Measurements from ENCODE around the gene SDK2. TPM values are rescaled to one million over a fixed set of nuclear protein-coding genes. Genes with fewer than 3 reads are reported as not detected.

The SDK2 gene
- total RNA-seq, 1 donor: under 0.01 TPM

- TF ChIP-seq CTCF (IDR thresholded peaks at IDR 0.05; ENCODE audit: insufficient read depth, low read depth, low read length): no peak
- DNase-seq (ENCODE audit: low read depth): peak; percentile 70
- H3K4me3 ChIP-seq (ENCODE audit: low read depth, low read length): no peak overlapping the region
Measured at GRCh38 chr17:73323409-73324159, 320.7 kb downstream of the SDK2 start.

- no peak for DNase-seq (ENCODE audit: low read depth)
- no peak for TF ChIP-seq CTCF (IDR thresholded peaks at IDR 0.05; ENCODE audit: insufficient read depth, low read depth, low read length)
- no peak overlapping the region for H3K4me3 ChIP-seq (ENCODE audit: low read depth, low read length)
Measured at GRCh38 chr17:73320601-73321264, 323.5 kb downstream of the SDK2 start.

GRCh38 chr17:73319766-73320165, 324.5 kb downstream of the SDK2 start:
- no peak overlapping the region for H3K4me3 ChIP-seq (ENCODE audit: low read depth, low read length)
- TF ChIP-seq CTCF (IDR thresholded peaks at IDR 0.05; ENCODE audit: insufficient read depth, low read depth, low read length): no peak
- DNase-seq (ENCODE audit: low read depth): no peak

- no peak for TF ChIP-seq CTCF (IDR thresholded peaks at IDR 0.05; ENCODE audit: insufficient read depth, low read depth, low read length)
- DNase-seq (ENCODE audit: low read depth): no peak
- H3K4me3 ChIP-seq (ENCODE audit: low read depth, low read length): no peak overlapping the region
Measured at GRCh38 chr17:73318836-73319235, 325.4 kb downstream of the SDK2 start.

- H3K4me3 ChIP-seq (ENCODE audit: low read depth, low read length): no peak overlapping the region
- DNase-seq (ENCODE audit: low read depth): no peak
- no peak for TF ChIP-seq CTCF (IDR thresholded peaks at IDR 0.05; ENCODE audit: insufficient read depth, low read depth, low read length)
Measured at GRCh38 chr17:73318427-73318813, 325.8 kb downstream of the SDK2 start.

- peak; percentile 31 for DNase-seq (ENCODE audit: low read depth)
- no peak overlapping the region for H3K4me3 ChIP-seq (ENCODE audit: low read depth, low read length)
- TF ChIP-seq CTCF (IDR thresholded peaks at IDR 0.05; ENCODE audit: insufficient read depth, low read depth, low read length): no peak
Measured at GRCh38 chr17:73317513-73318426, 326.5 kb downstream of the SDK2 start.
